Suppressor macrophage treated with lipopolysaccharide for 1 hour (primary cell): ENCODE results near the gene TANK.
"Not testable (repeated sequence)": the region's sequence is repeated elsewhere in the genome, so short reads cannot be mapped to it uniquely, and the experiment has no call there.

Experiments used
- DNase-seq, 3 donors: peaks; one replicate each; pipeline ENCODE4 v3.0.0-alpha.2; 2020 to 2022

TANK gene, protein sequence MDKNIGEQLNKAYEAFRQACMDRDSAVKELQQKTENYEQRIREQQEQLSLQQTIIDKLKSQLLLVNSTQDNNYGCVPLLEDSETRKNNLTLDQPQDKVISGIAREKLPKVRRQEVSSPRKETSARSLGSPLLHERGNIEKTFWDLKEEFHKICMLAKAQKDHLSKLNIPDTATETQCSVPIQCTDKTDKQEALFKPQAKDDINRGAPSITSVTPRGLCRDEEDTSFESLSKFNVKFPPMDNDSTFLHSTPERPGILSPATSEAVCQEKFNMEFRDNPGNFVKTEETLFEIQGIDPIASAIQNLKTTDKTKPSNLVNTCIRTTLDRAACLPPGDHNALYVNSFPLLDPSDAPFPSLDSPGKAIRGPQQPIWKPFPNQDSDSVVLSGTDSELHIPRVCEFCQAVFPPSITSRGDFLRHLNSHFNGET

DNA sequence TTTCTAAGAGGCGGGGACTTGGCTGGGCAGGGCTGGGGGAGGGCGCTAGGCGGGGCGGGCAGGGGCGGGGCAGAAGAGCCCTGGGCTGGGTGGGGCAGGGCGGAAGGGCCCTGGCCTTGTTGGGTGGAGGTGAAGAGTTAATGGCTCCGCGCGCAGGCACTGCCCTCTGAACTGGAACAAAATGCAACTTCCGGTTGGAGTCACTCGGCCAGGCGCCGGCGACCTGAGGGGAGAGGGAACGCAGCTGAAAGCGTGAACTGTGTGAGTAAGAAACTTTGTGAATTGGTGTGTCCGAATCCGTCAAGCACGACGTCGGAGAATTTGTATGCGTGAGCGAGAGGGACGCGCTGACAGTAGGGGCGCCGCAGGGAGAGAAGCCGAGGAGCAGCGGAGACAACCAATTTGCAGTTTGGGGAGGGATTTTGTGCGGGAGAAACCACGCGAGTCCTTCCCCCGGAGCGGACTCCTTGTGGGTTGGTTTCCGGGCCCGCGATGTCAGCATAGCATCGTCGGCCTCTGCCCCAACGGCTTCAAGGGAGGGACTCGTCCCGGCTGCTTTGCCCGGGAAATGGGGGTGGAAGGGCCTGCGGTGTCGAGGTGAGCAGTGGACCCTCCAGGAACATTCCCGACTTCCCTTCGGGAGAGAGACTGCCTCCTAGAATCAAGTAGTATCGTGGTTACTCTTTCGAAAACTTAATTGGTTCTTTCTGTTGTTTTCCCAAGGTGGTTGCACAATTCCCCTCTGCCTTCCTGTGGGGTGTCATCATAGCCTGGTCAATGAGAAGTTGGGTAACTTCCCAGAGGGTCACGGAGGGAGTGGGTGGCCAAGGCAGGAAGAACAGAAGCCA lies at the start of gene TANK:
Gene TANK, plus strand, starts transcription at position 203 of the 848 bp plus-strand sequence. CDS start 19,235 bp downstream, outside the sequence.
- DNase-seq = peak; percentile 96 to 98 (median 98)

DNA sequence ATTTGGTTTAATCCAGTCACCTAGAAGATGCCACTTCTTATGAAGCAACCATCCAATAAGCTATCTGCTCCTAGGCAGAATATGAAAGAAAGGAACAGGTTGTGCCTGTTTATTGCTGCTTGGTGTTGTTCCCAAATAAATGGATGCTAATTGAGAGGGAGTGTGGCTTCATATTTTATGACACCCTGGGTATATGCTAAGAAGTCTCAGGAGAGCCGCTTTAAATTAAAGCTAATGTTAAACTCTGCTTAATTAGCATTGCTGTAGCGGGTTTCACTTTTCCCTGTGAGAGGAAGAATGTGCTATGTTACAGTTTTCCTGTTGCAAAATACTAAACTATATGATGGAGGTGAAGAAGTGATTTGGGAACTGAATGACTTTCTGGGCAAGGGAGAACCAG lies 48.7 kb upstream of the TANK start:
- DNase-seq = peak in 1 of 3 donors; percentile 16

DNA sequence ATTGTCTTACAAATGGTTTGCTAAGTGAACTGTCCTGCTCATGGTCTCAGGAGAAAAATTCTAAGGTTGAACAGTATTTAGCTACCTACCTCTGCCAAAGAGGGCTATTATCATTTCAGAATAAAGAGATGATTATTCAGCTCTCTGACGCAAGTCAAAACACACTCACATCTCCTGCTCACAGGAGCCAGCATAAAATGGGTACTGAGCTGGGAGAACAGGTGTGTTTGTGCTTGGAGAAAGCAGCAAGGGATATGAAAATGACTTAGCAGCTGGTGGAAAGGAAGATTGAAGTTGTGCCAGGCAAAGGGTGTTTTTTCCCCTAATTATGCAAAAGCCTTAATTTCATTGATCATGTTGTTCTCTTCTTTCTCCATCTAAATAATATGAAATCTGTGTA lies 47.3 kb upstream of the TANK start:
- DNase-seq = no peak

DNA sequence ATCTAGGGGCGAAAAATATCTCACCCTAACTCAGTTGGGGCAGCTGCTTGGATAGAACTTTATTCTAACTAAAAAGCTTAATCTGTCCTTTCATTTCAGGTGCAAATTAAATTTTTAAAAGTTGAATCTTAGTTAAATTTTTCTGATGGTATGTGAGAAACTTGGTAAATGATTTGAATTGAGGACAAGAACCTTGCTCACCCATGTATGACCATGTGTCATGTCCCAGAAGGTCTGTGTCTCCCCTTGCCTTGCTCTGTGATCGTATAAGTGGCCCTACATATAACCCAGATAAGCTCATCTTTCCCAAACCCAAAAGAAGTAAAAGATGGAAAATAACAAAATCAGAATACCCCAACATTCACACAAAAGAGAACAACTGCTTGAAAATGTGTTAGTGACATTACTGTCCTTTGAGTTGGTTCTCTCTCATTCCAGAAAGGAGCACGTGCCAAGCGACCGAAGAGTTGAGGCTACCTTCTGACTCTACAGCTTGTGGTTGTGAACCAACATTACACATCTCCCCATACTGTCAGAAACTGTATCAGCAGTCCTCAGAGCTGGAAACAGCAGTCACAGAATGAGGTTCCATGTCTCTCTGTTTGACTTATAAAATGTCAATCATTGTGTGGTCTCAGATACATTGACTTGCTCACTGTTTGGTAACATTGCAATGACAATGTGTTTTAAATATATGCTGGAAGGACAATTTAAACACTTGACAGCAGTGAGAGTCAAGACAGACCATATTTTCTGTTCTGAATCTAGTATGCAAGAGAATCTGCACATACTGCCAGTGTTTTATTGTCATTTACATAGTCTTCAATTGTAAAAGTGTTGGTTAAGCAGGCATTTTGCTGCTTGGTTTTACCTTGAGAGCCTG lies 46.3 kb upstream of the TANK start:
- no peak for DNase-seq

DNA sequence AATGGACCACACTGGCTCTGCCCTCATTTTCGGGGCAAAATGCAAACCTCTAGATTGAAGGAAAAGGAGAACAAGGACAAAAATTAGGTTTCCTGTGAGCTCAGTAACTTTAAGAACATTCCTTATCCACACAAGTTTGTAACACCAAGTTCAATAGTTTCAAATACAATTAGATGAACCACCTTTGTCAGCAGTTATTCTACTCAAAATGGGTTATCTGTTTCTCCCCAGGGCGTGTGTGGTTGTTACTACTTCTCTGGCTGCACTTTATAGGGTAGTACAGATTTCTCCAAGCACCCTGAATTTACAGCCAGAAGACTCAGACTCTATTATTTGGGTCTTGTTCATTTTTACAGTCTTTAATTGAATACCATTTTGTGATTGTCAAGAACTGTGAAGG lies 45.0 kb upstream of the TANK start:
- DNase-seq = no peak

DNA sequence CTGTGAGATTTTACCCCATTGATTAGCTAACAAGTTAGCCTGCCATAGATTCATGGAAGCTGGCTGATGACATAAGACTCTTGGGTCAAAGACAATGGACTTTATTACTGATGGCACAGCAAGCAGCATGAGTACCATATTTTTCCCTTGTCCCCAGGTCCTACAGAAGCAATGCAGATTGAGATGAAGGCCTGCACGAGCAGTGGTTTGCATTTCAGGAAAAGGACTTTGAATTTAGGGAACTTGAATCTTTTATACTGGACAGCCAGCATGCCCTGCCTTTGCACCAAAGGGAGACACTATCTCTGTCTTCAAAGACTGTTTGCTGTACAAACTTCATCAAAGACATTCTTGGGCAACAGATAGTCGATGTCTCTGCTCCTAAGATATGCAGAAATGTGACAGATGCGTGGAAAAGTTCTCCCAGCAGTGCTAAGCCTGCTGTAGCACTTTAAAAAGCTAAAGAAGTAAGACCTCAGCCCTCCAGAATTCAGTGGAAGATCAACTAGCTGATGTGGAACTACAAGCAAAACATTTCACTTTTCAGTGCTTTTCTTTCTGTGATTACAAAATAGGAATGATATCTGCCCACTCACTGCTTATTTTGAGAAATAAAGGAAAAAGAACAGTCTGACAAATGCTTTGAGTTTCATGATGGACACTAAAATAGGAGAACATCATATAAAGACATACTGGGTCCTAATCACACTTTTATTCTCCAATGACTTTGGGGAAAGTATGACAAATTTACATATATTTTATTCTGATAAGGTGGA lies 44.4 kb upstream of the TANK start:
- peak in 2 of 3 donors; percentile 58 to 70 for DNase-seq

DNA sequence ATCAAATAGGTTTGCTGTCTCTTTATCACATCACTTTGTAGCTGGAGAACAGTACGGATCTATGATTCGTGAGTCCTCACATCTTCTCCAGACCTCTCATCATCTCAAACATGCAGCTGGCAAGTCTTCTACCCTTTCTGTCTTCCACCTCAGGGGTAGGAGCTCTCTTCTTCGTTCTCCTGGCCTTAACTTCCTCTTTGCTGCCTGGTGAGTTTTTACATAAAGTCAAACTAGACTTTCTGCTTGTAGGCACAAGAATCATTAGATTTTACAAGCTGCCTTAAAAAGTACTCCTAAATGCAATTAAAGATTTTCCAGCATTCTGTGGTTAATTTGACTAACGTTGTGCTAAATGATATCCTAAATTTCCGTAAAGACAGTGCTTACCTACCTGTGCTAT lies 43.7 kb upstream of the TANK start:
- DNase-seq = peak in 1 of 3 donors; percentile 18

DNA sequence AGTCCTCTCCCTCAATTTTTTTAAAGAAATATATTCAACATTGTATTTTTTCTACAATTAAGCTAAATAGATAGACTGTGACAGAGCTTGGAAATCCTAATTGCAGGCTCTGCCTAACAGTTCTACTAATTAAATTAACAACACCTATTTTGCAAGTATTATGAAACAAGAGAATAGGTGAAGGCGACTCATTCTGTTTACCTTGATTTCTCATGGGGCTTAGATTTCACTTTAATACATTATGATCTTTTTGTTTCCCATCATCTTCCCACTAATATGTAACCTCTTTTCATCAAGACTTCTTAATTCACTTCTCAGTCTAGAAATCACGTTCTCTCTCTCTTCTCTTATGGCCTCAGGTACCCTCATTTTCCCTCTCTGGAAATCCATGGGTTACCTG lies 42.7 kb upstream of the TANK start:
- DNase-seq = no peak

DNA sequence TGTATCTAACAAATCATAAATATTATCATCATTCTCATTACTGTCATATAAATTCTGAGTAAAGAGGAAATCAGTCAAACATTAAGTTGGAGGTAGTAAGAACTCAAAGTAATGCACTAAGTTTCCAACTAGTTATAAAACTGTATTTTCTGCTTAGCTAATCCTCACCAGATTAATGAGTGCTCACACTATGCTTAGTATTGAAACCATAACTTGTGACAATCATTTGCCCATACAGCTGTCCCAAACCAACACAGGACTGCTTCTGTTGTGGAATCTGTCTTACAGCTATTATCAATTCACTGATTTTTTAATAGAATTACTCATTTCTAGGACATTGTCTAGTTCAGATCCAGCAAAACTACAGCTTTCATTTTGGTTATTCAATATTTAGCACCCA lies 41.5 kb upstream of the TANK start:
- DNase-seq = no peak

DNA sequence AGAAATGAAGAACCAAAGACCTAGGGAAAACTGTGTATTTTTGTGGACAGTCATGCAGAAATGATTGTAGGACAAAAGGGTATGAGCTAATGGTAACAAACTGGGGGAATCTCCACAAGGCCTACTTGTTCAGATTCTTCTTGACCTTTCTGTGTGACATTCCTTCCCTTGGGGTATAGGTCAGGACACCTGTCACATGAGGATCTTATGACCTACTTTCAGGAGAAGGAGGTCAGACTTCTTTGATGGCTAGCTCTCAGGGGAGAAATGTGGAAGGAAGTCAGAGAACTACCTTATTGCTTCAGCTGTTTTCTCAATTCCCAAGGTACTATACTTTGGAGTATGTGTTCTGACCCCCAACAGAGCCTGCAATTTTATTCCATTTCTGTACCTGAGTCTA lies 40.7 kb upstream of the TANK start:
- DNase-seq = peak in 2 of 3 donors; percentile 27 to 32

DNA sequence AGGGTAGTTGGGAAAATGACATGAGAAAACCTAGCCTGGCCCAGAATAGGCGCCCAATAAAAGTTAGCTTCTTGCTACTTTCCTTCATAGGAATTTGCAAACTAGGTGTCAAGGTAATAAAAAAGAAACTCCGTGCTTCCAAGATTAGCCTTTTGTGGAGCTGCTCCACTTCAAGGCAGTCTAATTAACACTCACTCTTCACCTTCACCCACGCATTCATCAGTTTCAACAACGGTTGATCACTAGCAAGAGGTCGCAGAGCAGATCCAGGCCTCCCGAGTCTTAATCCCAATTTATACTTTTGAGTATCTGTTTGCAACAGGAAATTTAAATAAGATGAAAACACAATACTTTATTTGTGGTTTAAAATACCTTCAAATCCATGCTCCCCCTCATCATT lies 39.5 kb upstream of the TANK start:
- DNase-seq = no peak

DNA sequence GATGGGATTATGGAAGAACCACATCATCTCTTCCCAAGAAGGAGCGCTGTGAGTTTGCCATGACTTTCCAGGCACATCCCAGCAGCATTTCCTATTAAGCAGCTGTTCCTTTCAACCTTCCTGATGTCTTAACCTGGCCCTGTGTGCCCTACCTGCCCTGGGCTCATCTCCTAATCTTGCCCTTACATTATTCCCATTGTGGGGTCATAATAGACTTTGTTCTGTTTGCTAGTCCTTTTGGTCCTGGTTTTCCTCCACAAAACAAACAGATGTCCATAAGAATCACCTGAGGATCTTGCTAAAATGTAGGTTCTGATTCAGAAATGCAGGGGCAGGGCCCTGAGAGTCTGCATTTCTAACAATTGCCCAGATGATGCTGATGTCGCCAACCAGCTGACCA lies 38.6 kb upstream of the TANK start:
- no peak for DNase-seq

DNA sequence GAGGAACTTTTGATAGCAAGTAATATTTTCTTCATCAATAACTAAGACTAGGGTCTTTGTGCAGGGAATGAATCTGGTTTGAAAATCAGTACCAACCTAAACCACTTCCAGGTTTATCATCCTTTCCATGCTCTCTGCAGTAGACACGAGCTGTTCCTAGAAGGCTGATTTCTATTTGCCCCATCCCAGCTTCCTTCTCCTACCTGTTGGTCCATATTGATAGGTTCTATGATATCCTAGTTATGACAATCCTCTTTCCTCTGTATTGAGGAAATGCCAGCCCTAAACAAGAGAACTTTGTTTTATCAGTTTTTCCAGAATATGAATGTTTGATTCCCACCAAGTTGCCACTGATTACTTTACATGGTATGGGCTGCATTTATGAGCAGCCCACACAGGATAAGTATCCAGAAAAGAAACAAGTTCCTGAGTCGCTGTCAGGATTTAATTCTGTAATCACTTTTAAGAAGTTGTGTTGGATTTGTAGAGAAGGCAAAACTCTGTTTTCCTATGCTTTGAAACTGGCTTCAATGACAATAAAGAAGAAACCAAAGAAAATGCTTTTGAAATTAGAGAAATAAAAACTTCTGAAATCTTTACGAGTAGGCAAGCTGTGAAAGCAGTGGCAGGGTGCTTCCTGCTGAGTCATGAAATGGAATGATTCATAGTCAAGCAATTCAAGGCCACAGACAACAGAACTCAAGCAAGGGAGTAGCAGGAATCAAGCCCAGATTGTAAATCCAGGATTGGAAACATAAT lies 37.3 kb upstream of the TANK start:
- peak; percentile 75 to 90 (median 89) for DNase-seq

DNA sequence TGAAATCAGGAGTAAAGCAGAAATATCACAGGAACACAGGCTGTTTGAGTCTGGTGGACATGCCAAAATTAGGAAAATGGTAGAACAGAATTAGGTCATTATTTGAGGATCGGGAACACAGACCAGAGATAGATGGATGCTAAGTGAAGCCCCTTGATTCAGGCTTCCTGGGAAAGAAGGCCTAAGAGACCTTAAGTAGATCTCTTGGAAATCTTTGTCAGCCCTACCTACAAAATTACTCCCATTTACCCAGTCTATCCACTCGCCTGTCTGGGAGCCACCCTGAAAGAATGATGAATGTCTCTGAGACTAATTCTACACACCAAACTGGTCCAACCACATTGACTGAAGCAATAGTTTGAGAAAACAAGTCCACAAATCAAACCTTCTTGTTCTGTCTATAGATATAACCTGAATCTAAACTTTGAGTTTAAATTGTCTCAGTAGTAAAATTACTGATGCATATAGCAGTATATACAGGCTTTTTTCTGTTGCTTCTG lies 36.6 kb upstream of the TANK start:
- DNase-seq = peak in 1 of 3 donors; percentile 16

DNA sequence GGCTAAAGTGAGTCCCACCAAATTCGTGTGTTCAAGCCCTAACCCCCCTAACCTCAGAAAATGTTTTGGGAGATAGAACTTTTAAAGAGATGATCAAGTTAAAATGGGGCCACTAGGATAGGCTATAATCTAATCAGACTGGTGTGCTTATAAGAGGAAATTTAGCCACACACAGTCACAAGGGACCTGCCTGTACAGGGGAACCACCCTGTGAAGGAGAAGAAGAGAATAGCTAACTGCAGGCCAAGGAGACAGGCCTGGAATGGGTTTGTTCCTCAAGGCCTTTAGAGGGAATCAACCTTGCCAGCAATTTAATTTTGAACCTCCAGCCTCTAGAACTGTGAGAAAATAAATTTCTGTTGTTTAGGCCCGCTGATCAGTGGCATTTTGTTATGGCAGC lies 36.0 kb upstream of the TANK start:
- peak; percentile 69 to 75 (median 73) for DNase-seq

DNA sequence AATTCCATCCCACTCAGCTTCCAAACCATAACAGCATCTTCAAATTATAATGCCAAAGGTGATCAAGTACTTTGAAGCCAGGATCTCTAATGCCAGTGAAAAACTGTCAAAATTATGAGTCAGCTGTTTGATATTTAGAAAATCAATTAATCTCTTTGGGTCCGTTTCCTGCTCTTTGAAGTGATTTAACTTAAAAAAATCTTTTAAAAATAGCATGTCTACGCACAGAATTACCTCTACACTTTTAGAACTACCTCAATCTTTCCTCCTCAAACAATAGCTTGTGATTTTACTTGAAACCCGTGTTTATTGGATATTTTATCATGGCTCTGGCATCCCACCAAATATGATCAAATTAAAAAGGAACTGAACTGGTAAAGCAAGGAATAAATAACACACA lies 31.3 kb upstream of the TANK start:
- no peak for DNase-seq

DNA sequence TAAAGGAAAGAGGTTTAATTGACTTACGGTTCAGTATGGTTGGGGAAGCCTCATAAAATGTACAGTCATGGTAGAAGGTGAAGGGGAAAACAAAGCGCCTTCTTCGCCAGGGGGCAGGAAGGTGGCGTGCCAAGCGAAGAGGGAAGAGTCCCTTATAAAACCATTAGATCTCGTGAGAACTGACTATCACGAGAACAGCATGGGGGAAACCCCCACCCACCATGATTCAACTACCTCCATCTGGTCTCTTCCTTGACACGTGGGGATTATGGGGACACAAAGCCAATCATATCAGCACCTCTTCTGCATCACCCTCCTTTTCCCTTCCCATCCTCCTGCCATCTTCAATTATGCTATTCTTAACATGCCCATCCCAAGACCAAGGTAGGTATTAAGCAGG lies 29.9 kb upstream of the TANK start:
- no peak for DNase-seq

DNA sequence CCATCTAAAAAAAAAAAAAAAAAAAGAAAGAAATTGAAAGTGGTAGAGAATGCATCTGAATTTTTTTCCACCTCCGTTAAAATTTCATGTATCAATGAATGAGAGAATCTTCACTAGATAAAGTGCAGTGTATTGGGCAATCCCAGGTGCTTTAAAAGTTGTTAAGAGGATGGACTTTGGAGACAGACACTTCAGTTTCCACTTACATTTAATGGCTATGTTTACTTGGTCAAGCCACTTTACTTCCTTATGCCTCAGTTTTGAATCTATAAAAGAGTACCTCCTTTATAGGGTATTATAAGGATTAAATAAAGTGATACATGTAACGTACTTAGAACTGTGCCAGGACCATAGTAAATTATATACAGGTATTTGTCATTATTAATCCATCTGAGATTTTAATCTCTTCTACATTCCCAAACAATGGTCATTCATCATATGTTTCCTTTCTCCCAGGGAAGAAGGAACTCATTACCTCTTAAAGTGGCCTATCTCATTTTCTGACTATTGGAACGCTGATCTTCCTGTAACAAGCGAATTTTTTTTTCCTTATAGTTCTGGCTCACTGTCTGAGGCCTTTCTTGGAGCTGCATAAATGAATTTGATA lies 29.1 kb upstream of the TANK start:
- DNase-seq = no peak

DNA sequence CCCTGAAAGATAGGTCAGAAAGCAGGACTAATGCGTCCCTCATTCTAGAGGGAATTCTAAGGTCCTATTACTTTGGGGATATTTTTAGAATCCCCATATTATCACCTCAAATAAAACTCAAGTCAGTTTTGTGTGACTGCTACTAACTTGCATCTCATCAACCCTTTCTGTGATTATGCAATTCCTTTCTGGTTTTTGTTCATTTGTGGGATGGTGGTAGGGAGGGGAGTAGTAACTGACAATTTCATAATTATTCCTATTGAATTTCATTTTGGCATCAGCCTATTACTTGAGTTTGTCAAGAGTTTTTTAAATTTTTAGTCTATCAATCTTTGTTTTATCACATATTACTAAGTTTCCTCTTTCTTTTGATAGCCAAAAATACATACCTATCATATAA lies 28.4 kb upstream of the TANK start:
- peak in 1 of 3 donors; percentile 42 for DNase-seq

DNA sequence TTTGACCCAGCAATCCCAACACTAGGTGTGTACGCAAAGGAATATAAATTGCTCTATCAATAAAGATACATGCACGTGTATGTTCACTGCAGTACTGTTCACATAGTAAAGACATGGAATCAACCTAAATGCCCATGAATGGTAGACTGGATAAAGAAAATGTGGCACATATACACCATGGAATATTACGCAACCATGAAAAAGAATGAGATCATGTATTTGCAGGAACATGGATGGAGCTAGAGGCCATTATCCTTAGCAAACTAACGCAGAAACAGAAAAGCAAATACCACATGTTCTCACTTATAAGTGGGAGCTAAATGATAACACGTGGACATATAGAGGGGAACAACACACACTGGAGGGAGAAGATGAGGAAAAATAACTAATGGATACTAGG lies 27.8 kb upstream of the TANK start:
- not testable (repeated sequence) for DNase-seq

DNA sequence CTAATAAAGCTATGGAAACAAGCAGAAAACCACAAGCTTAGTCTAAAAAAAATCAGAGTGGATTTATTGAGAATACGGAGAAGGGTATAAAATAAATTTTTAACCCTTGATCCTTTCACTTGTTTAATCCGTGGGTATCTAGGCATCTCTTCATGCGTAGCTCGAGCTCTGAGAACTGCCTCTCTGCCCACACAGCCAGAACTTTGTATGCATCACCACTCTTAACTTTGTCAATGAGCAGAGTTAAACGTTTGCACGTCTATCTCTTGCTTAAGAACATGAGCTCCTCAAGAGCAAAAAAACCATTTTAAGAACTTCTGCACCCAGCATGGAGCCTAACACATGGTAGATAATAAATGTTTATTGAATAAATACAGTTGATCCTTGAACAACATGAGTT lies 26.9 kb upstream of the TANK start:
- no peak for DNase-seq
